NCI-H510A (cell line): Measurements from ENCODE around the gene CASK.

ENCODE experiments used
- DNase-seq: peaks from one replicate; lab custom pipeline; 2025; lab: John Stamatoyannopoulos, UW

Gene CASK

DNA sequence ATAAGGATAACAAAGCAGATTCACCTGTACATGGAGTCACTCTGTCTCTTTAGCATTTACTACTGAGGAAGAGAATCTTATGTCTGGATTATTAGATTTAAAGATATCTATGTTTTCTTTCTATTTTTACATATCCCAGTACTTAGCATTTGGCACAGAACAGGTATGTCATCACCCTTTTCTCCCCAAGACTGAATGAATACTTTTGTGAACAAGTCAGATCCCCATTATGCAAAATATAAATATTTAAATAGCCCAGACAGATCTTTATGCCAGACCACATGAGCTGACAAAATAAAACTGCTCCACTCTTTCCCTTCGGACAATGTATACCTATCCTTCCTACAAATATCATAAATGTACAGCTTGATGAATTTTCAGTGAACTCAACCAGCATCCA, 94.5 kb downstream of the CASK start:
- no peak for DNase-seq

GRCh38 chrX:41827886-41828285, 95.5 kb downstream of the CASK start:
- no peak for DNase-seq

- DNase-seq, result no peak
These were observed 97.6 kb downstream of the CASK start for GRCh38 chrX:41825796-41826195.

DNA sequence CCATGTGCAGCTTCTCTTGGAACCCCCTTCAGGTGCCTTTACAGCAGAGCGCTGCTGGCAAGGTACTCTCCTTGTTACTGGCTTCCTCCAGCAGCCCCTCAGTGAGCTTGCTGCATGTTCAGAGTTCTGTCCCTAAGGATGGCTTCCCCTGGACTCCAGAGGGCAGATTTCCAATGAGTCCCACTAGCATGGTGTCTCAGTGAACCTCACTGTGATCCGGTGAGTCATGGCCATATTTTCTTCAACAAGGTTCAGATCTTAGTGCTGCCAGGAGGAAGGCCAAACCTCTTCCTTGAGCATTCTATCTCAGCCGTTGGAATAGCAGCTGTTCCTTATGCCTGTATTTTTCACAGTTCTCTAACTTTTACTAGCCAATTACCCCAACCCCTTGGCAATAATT, 98.8 kb downstream of the CASK start:
- DNase-seq, result no peak

DNA sequence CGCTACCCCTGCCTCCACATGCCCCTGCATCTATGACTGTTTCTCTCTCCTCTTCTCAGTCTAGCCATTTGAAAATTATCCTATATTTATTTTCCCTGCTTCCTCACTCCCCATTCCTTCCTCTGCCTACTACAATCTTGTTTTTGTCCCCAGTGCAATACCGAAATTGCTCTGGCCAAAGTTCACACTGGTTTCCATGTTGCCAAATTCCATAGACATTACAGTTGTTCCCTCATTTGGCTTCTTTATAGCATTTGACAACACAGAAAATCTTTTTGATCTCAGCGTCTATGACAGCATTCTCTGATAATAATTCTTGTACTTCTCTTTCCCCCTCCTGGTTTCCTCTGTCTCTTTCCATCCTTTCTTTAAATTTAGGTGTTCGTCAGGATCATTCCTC, 100.0 kb downstream of the CASK start:
- no peak for DNase-seq

DNA sequence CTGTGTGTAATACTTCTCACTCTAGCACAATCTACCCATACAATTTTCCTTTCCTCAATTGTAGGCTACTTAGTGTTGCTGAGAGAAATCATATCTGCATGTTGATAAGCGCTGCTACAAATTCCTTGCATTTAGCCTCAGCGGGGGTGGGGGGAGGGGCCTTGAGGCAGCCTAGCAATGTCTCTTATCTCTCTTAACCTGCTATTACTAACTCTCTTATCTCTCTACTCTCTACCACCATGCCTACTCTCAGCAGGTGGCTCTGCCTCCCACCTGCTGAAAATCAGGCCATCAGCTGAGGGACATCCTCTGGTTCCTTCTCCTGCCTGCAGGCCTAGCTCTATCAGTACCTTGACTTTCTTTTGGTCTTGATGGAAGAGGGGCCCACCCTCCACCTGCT, 100.5 kb downstream of the CASK start:
- no peak for DNase-seq

- no peak for DNase-seq
These were observed 115.3 kb downstream of the CASK start for GRCh38 chrX:41808047-41808446.

DNA sequence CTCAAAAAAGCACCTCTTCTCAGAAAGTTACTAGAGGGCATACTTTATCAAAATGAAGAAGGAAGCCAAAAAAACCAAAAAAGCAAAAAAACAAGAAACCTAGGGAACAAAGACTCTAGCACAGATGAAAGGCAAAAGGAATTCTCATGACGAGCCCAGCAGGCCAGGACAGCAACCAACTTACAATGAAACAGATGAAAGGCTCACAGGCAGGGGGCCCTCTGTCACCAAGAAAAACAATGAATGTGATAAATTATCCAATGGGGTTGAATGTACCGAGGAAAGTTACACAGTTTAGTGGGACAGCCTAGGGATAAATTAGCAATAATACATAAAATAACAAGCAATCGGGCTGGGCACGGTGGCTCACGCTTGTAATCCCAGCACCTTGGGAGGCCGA, 120.4 kb downstream of the CASK start:
- no peak for DNase-seq

- no peak for DNase-seq
These were observed 123.7 kb downstream of the CASK start for GRCh38 chrX:41799661-41800060.

- DNase-seq, result no peak
These were observed 126.8 kb downstream of the CASK start for GRCh38 chrX:41796577-41796976.

GRCh38 chrX:41796046-41796445, 127.3 kb downstream of the CASK start:
- DNase-seq, result no peak

DNA sequence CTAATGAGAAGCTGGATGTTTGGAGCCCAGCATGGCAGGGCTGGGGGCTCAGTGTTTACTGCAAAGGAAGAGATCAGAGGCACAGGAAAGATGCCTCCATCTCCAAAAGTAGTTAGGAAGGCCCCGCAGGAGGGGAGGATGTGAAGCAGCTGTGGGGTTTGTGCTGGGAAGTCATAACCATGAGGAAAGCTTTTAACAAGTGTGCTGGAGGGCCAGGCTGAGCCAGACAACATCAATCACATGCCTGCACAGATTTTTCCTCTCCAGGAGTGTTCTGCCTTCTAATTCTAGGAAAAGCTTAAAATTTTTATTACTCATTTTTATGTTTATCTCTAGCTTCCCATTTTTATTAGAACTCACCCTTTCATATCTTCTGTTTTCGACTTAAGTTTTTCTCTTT, 134.0 kb downstream of the CASK start:
- no peak for DNase-seq

DNA sequence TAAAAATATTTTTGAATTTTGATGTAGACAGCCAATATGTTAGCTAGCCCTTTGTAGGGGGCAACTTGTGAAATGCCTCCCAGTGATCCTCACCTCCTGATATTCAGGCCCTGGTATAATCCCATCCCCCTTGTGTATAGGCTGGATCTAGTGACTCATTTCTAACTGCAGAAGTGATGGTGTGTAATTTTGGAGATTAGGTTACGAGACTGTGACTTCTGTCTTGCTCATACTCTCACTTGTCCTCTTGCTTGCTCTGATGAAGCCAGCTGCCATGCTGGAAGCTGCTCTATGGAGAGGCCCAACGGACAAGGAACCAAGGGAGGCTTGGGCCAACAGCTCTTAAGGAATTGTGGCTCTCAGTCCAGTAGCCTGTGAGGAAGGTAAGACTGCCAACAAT, 137.7 kb downstream of the CASK start:
- no peak for DNase-seq

- DNase-seq, result no peak
These were observed 141.9 kb downstream of the CASK start for GRCh38 chrX:41781500-41781899.

DNA sequence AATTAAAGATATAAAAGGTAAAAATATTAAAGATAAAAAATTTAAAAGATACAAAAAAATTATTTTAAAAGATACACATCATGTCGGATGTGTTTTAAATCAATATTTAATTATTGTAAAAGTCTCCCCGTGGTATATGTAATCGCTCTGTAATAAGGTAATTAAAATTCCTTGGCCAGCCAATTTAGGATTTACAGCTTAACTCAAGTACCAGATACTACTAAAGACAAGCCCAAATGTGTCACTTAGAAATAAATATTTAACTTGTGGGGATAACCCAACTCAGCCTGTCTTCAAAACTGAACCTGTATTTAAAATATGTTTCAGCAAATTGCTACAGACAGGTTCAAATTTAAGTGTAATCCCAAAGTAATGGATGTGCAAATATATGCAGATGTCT, 143.4 kb downstream of the CASK start:
- DNase-seq, result no peak

DNA sequence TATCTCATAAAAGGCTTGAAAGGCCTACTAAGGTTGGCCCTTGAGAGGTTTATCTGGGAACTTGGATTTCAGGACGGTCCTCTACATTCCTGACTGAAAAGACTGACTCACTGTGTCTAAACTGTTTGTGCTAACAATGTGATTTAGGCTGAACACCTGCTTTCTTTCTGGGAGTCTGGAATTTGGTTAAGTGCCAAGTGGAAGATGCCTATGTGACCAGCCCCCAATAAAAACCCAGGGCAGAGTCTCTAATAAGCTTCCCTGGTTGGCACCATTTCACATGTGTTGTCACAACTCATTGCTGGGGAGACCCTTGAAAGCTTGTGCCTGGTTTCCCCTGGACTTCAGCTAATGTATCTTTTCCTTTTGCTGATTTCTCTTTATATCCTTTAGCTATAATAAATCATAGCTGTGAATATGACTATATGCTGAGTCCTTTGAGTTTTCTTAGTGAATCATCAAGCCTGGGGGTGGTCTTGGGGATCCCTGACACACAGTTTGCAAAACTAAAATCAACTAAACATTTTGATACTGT, 144.3 kb downstream of the CASK start:
- DNase-seq, result no peak

GRCh38 chrX:41761702-41762101, 161.7 kb downstream of the CASK start:
- no peak for DNase-seq

- no peak for DNase-seq
These were observed 162.2 kb downstream of the CASK start for GRCh38 chrX:41761169-41761568.

DNA sequence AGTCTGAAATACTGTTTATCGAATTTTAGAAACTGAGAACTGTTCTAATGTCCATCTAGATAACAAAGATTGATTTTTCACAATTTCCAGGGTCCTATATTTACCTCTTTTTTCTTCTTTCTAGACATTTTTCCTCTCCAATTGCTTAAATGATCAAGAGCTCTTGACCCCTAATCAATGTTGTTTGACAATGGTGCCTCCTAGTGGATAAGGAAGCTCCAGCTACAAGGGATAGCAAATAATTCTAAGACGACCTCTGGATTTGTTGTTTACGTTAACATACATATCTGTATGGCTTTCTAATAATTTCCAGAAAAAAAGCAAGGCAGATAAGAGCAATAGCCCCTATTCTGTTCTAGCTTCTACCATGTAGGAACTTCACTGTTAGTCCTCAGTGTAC, 163.5 kb downstream of the CASK start:
- no peak for DNase-seq

GRCh38 chrX:41758401-41758800, 165.0 kb downstream of the CASK start:
- DNase-seq, result no peak

- DNase-seq, result no peak
These were observed 172.6 kb downstream of the CASK start for GRCh38 chrX:41750716-41751115.

GRCh38 chrX:41739871-41740270, 183.5 kb downstream of the CASK start:
- DNase-seq, result no peak

GRCh38 chrX:41737065-41737464, 186.3 kb downstream of the CASK start:
- no peak for DNase-seq

- no peak for DNase-seq
These were observed 188.8 kb downstream of the CASK start for GRCh38 chrX:41734530-41734929.

- no peak for DNase-seq
These were observed 189.4 kb downstream of the CASK start for GRCh38 chrX:41733939-41734338.
